ENCODE data around the gene RUNX2.

- TF ChIP-seq CTCF (IDR thresholded peaks at IDR 0.05) = no peak
- TF ChIP-seq POLR2A (IDR thresholded peaks at IDR 0.05) = no peak
Measured at GRCh38 chr6:45498591-45498990, 170.5 kb downstream of the RUNX2 start.

Data from uterus (tissue), 2 donors.